ENCODE measurements around the gene ETFRF1. TPM values are rescaled to one million over a fixed set of nuclear protein-coding genes. Genes with fewer than 3 reads are reported as not detected.

The ETFRF1 gene
- total RNA-seq, 2 donors from 2014 or later, result 10.5 to 13.7 TPM

- intact Hi-C loops (cut with DNase I), result loop anchor here (10.0 kb wide), 1 partner anchor 82 kb away; no protein-coding TSS in a partner anchor
- TF ChIP-seq, protein P1, sequence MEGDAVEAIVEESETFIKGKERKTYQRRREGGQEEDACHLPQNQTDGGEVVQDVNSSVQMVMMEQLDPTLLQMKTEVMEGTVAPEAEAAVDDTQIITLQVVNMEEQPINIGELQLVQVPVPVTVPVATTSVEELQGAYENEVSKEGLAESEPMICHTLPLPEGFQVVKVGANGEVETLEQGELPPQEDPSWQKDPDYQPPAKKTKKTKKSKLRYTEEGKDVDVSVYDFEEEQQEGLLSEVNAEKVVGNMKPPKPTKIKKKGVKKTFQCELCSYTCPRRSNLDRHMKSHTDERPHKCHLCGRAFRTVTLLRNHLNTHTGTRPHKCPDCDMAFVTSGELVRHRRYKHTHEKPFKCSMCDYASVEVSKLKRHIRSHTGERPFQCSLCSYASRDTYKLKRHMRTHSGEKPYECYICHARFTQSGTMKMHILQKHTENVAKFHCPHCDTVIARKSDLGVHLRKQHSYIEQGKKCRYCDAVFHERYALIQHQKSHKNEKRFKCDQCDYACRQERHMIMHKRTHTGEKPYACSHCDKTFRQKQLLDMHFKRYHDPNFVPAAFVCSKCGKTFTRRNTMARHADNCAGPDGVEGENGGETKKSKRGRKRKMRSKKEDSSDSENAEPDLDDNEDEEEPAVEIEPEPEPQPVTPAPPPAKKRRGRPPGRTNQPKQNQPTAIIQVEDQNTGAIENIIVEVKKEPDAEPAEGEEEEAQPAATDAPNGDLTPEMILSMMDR (IDR thresholded peaks at IDR 0.05), result no peak
- Histone ChIP-seq H3K27me3 (no peaks in the 10 kb centered on the region), H3K9me3 (no peaks in the 10 kb centered on the region), H3K36me3 (no peaks in the 10 kb centered on the region), H3K9ac (ENCODE audit: low read depth in 2 of 2, low read length in 2 of 2) (no peak overlapping the region), H3K27ac (peak overlapping the region; percentile 22), H3K4me3 (no peak overlapping the region), H3K4me1 (no peaks in the 10 kb centered on the region)
- DNase-seq, result peak; percentile 45
These were observed 48.1 kb downstream of the ETFRF1 start for GRCh38 chr12:25242981-25243679.

- TF ChIP-seq, protein P1 (IDR thresholded peaks at IDR 0.05), result no peak
- Histone ChIP-seq H3K27ac (peak overlapping the region; percentile 22), H3K27me3 (no peaks in the 10 kb centered on the region), H3K9me3 (no peaks in the 10 kb centered on the region), H3K36me3 (no peaks in the 10 kb centered on the region), H3K9ac (ENCODE audit: low read depth in 2 of 2, low read length in 2 of 2) (no peak overlapping the region), H3K4me3 (no peak overlapping the region), H3K4me1 (no peaks in the 10 kb centered on the region)
- DNase-seq, result no peak
- intact Hi-C loops (cut with DNase I), result loop anchor here (10.0 kb wide), 1 partner anchor 81 kb away; no protein-coding TSS in a partner anchor
These were observed 48.6 kb downstream of the ETFRF1 start for GRCh38 chr12:25243680-25243990.

DNA sequence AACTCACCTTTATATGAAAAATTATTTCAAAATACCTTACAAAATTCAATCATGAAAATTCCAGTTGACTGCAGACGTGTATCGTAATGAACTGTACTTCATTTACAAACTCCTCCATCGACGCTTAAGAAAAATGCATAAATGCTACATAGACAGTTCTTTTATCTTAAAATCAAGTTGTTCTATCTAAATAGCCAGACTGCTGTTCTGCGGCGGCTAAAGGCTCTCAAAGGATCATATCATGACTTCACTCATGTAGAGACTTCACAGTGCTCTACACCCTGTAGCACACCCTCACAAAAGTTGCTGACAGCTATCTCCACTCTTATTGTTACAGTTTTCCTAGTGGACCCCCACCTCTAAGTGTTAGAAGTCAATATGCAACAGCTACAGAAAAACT is 50.5 kb downstream of the ETFRF1 start:
- H3K4me1 ChIP-seq, result no peaks in the 10 kb centered on the region
- intact Hi-C loops (cut with DNase I), result loop anchor here (10.0 kb wide), 1 partner anchor 79 kb away; no protein-coding TSS in a partner anchor
- TF ChIP-seq, protein P1 (IDR thresholded peaks at IDR 0.05), result no peak
- no peaks in the 10 kb centered on the region for H3K9me3 ChIP-seq
- H3K27me3 ChIP-seq, result no peaks in the 10 kb centered on the region
- no peak overlapping the region for H3K4me3 ChIP-seq
- H3K27ac ChIP-seq, result no peak overlapping the region
- H3K36me3 ChIP-seq, result no peaks in the 10 kb centered on the region
- H3K9ac ChIP-seq (ENCODE audit: low read depth in 2 of 2, low read length in 2 of 2), result no peak overlapping the region
- no peak for DNase-seq

DNA sequence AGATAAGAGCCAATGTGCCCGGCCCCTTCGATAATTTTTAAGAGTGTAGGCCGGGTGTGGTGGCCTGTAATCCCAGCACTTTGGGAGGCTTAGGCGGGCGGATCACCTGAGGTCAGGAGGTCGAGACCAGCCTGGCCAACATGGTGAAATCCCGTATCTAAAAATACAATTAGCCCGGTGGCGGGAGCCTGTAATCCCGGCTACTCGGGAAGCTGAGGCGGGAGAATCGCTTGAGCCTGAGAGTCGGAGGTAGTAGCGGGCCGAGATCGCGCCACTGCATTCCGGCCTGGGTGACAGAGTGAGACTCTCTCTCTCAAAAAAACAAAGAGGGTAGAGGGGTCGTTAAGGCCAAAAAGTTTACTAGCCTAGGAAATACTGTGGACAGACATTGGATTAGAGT is 53.1 kb downstream of the ETFRF1 start:
- H3K27ac ChIP-seq, result no peak overlapping the region
- intact Hi-C loops (cut with DNase I), result loop anchor here (10.0 kb wide), 1 partner anchor 77 kb away; no protein-coding TSS in a partner anchor
- TF ChIP-seq, protein P1 (IDR thresholded peaks at IDR 0.05), result no peak

DNA sequence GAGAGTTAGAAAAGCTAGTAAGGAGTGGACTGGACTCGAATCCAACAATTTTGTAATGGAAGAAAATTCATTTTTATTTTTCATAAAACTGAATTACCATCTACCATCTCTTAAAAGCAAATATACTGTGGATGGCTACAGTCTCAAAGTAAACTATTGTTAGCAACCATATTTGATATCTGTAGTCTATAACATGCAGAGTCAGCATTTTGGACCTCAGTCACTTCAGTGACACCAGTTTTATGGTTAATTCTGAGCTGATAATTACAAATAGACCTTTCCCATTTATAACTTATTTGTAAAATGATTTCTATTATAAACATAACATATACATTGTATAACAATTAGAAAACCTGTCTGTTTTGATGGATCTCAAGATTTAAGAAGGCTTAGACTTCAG is 53.7 kb downstream of the ETFRF1 start:
- no peak for DNase-seq
- Histone ChIP-seq H3K4me1 (no peaks in the 10 kb centered on the region), H3K9me3 (no peaks in the 10 kb centered on the region), H3K27ac (no peak overlapping the region), H3K9ac (ENCODE audit: low read depth in 2 of 2, low read length in 2 of 2) (no peak overlapping the region), H3K36me3 (no peaks in the 10 kb centered on the region), H3K4me3 (no peak overlapping the region), H3K27me3 (no peaks in the 10 kb centered on the region)
- TF ChIP-seq, protein P1 (IDR thresholded peaks at IDR 0.05), result no peak
- intact Hi-C loops (cut with DNase I), result loop anchor here (10.0 kb wide), 1 partner anchor 76 kb away; no protein-coding TSS in a partner anchor

More for the DNA sequence above, 53.1 kb downstream of the ETFRF1 start:
- Histone ChIP-seq H3K36me3 (no peaks in the 10 kb centered on the region), H3K4me3 (no peak overlapping the region), H3K9me3 (no peaks in the 10 kb centered on the region), H3K27me3 (no peaks in the 10 kb centered on the region), H3K4me1 (no peaks in the 10 kb centered on the region), H3K9ac (ENCODE audit: low read depth in 2 of 2, low read length in 2 of 2) (no peak overlapping the region)
- DNase-seq, result no peak

All from colonic mucosa (tissue), 4 donors.